NCI-H2227 treated with DMSO at 0.1 percent for 48 hours (cell line): Measurements from ENCODE around the gene DFFA.
"Not testable (repeated sequence)": the region's sequence is repeated elsewhere in the genome, so short reads cannot be mapped to it uniquely, and the experiment has no call there.

Source experiments
- DNase-seq: peaks from one replicate; lab custom pipeline; 2025; lab: John Stamatoyannopoulos, UW

The DFFA gene

DNA sequence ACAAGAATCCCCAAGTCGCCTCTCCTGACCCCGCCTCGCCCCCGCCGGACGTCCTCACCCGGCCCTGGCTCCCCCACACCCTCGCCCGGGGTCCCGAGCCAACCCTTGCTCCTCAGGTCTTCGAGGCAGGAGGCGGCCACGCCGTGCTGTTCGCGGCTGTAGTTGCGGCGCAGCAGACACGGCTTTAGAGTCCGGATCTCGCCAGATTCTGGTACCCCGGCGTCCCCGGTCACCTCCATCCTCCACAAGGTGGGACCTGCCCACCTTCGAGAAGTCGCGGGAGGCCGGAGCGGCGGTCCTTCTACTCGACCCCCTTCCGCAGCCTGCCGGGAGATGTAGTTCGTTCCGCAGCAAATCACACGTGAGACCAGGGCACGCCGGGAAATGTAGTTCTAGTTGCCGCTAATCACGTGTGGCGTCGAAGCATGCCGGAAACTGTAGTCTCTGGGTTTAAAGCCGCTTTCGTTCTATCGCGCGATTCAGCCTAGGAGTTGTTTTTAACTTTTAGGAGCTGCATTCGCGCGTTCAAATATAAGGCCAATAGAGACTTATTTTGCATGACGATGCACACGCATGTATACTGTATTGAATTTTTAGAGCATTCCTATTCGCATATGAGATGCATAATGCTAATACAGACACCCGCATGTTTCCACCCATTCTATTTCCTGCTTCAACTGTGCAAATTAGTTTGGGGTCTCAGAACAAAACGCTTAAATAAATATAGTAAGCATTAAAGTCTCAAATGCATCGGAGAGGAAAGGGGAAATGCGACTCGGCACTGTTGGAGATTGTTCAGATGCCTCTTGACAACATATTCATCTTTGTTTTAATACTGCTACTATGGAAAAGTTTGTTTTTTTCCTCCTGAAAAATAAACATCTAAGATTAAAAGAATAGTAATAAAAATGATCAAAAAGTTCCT lies at the start of gene DFFA:
Gene DFFA (minus strand): TSS at position 310 of the 925 bp plus-strand sequence. CDS start 71 bp downstream, at position 239.
- peak; percentile 98 for DNase-seq

DNA sequence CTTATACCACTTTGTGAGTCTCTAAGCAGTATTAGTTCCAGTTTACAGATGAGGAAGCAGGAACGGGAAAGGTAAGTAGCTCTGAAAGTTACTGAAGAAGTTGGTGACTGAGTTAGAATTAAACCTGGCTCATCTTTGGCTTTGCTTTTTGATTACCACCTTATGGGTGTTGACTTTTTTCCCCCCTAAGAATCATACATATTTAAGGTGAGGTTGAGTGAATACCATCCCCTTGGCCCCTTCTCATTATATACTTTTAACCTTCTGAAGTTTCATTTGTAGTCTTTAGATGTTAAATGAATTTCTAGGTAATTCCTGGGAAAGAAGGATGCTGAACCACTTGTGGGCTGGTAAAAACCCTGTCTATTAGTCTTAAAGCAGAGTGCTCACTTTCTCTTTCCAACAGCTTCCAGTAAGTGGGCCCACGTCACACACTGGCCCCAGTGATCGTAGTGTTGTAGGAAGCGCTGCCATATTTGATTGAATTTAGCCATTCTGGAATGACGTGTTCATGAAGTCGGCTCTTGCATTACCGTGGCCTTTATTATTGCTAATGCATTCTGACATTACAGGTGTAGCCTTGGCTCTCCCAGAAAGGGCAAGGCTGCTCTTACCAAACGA lies 49.3 kb upstream of the DFFA start:
- no peak for DNase-seq

- no peak for DNase-seq
These were observed 48.6 kb upstream of the DFFA start for GRCh38 chr1:10520952-10521351.

- DNase-seq = no peak
These were observed 48.2 kb upstream of the DFFA start for GRCh38 chr1:10520497-10520896.

DNA sequence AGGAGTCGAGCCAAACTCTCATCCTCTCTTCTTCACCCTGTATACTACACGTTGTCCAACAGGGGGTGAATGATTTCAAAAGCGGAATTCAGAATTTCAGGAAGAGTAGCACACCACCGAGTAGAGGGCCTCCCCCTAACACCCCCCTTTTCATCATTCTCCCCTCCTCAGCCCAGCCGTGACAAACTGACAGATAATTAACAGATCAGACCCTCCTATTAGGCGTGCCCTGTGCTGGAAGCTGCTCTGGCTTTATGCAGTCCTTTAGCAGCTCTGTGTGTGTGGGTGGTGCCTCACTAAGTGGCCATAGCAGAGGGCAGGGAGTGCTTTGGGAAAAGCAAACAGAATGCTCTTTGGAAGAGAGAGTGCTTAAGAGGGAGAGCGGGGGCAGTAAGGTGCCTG lies 46.7 kb upstream of the DFFA start:
- peak; percentile 84 for DNase-seq

- no peak for DNase-seq
These were observed 45.3 kb upstream of the DFFA start for GRCh38 chr1:10517677-10517982.

DNA sequence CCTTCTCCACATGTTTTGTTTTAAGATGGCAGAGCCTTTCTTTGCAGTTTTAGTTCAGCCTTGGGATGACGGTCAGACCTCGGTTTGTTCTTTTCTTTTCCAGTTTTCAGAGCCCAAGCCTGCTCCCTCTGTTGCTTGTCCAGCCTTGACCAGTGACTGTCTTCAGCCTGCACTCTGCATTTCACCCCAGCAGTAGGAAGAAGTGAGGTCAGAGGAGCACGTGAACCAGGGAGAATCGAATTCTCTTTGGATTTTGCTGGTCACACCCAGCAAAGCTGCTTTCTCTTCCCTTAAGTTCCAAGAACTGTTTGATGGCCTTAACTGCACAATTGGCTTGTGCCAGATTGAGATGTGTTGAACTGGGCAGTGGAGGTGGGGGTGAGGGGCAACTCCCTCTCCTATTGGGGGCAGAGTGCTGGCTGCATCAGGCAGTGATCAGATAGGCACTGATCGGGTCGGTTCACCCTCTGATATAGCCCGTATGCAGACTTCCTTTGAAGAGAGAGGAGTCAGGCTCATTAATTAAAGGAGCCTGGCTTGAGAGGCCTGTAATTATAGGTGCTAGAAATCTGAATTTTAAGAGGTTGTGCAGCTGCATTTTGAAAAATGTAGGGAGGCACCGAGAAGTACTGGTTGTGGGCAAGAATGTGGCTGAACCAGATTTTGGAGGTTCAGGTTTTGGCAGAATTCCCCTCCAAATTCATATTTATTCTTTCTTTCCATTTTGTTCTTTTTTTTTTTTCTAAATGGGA lies 44.8 kb upstream of the DFFA start:
- no peak for DNase-seq

- no peak for DNase-seq
These were observed 43.8 kb upstream of the DFFA start for GRCh38 chr1:10515976-10516750.

GRCh38 chr1:10515301-10515975 lies 43.1 kb upstream of the DFFA start:
- no peak for DNase-seq

GRCh38 chr1:10514490-10515235 lies 42.3 kb upstream of the DFFA start:
- peak; percentile 74 for DNase-seq

GRCh38 chr1:10513199-10513598 lies 40.9 kb upstream of the DFFA start:
- no peak for DNase-seq

DNA sequence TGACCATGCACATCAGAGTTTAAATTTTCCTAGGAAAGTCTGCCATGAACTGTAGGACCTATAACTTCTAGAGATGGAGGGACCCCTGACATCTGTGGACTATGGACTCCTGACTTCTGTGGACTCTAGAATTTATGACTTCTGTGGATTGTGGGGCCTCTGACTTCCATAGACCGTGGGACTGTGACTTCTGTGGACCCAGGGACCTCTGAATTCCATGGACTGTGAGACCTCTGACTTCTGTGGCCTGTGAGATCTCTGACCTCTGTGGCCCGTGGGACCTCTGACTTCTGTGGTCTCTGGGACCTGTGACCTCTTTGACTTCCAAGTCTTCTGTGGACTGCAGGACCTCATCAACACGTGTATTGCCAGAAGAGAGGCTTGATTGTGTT lies 39.2 kb upstream of the DFFA start:
- DNase-seq = no peak

DNA sequence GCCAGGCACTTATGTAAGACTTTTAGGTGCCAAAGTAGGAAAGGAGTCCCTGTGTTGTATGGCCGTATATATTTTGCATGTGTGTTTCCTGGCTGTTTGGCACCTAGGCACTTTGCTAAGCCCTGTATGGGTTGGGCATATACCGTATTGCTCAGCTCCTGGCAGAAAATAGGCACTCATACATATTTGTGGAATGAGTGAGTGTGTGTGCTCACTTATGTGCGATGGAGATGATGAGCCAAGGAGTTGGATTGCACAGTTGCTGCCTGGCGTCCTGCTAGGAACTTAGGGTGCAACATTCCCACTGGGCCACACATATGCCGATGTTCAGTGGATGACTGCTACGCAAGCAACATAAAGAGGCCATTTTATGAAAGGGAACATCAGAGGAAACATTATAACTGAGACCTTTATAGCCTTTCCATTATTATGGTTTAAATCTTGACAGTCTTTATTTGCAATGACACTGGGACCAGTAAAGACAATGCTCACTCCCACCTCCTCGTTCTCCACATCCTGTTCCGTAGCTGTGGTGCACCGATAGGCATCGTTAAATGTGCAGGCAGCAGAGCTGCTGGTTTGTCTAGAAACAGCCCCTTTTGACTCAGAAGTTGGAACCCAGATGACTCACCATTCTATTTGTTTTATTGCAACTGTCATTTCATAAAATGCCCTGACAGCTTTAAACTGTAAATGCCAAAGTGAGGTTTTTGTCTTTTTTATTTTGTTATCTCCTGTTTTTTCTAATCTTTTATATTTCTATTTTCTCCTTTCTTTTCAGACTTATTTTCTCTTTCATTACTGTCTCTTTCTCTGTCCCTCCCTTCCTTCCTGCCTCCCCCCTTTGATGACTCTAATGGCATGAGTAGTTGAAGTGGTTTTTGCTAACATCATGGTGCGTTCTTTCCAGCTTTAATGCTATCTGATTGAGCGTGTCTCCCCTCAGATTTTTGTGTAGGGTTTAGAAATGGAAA lies 38.5 kb upstream of the DFFA start:
- no peak for DNase-seq

DNA sequence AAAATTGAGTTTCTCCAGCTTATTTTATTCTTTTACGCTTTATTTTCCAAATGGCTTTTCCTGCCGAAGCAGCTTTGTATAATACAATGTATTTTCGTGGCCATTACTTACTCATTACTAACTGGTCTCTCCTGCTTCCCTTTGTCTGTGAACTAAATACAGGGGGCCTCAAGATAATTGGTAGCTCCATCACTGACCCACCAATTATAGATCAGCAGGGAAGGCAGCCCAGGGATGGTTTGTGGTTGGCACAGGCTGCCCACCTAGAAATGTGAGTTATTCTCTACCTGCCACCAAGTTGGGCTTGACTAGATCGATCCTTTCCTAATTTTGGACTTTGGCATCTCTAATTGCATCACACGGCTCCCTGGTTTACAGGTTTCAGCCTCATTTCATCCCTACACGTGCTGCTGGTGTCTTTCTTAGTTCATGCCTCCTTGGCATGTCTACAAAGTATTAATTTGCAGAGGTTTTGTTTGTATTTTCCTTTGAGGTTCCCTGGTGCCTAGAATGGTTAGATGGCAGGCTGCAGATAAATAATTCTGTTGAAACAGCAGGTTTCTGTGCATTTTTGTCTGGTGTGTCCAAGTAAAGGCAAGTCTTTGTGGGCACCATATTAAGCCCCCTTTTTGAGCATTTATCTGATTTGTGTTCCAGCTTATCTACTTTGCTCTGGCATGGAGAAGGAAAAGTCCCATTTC lies 37.6 kb upstream of the DFFA start:
- peak; percentile 93 for DNase-seq

DNA sequence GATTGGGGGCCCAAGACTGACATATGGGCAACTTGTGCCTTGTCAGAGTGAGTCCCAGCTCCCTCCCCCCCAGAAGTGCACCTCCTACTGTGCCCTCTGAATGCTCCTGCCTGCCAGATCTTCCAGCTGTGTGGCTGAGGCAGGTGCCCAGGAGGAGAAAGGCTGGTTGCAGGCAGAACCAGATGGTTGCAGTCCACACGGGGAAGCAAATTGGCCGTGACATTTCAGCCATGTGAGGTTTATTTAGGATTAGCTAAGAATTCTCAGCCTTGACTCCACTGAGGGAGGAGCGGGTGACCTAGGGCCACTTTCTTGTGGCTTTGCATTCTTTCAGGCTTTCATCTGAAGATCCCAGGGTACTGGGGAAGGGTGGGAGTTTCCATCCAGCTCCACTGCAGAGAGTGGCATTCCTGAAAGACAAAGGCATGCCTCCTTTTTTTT lies 36.2 kb upstream of the DFFA start:
- peak; percentile 53 for DNase-seq

DNA sequence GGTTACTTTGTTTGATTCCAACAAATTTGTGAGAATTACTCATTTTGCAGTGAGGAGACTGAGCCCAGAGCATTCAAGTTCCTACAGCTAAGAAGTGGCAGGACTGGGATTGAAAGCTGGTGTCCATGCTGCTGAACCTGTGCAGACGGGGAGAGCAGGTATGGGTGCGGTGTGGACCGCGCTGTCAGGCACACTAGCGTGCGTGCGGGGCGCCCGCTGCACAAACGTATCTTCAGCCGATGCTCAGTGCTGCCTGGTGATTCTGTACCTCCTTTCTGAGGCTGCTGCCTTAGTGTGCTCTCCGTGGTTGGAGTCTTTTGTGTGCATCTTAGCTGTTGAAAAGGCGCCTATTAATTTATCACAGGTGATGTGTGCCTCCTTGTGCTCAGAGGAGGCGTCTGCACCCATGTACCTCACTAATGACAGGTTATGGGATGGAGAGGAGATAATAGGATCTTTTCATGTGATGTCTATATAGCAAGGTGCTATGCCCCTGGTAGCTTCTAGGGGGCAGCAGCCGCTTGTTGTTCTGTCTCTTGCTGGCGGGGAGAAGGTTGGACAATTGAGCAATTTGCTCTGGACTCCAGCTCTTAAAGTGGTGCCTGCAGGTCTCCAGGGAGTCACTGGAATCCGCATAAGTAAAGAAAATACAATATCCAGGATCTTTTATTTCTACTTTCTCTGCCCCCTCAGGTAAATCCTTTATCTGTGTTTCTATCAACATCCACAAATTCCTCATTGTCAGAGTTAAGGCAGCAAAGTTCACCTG lies 35.0 kb upstream of the DFFA start:
- DNase-seq = peak; percentile 98

GRCh38 chr1:10506677-10507047 lies 34.3 kb upstream of the DFFA start:
- no peak for DNase-seq

DNA sequence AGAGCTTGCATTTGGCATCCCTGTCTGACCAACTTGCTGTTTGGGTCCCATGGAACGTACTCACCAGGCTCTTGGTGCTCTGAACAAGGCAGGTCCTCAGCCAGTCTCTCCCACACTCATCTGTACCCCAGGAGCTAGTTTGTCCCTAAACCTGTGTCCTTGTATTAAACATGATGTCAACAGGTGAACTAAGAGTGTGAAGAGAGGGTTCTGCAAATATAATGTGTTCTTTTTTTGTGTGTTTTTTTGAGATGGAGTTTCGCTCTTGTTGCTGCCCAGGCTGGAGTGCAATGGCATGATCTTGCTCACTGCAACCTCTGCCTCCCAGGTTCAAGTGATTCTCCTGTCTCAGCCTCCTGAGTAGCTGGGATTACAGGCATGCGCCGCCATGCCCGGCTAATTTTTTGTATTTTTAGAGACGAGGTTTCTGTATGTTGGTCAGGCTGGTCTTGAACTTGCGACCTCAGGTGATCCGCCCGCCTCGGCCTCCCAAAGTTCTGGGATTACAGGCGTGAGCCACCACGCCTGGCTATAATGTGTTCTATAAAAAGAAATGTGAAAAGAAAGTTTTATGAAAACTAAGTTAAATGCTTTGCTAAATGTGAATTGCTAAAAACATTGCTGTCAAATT lies 33.8 kb upstream of the DFFA start:
- DNase-seq = not testable (repeated sequence)
